SK-N-SH (cell line): ENCODE data around the gene WWC2. TPM values are rescaled to one million over a fixed set of nuclear protein-coding genes. Genes with fewer than 3 reads are reported as not detected.

Experiments used
- CTCF ChIA-PET: fragments of 300-600, 350-600 bp; formaldehyde crosslinking; extraction: SDS; loops from one replicate; lab custom pipeline; 2021; lab: Yijun Ruan, JAX
- POLR2A ChIA-PET: fragments of 350-600 bp; sonication (Branson Sonifier 250); formaldehyde crosslinking; extraction: SDS; loops from one replicate; lab custom pipeline; 2020; ENCODE audit warnings: antibody characterized with exemption, inconsistent platforms; lab: Yijun Ruan, JAX
- DNase-seq: peaks from one replicate; pipeline ENCODE4 v3.0.0; 2012
- H2AFZ ChIP-seq: fragments of 200-600 bp; sonication (generic); 2 replicates; pipeline ENCODE4 v1.8.1; 2016; ENCODE audit warnings: antibody characterized with exemption, mild to moderate bottlenecking, low read depth
- H3F3A ChIP-seq: fragments of 200-600 bp; sonication (generic); replicated peaks from 2 replicates; pipeline ENCODE3; 2016; ENCODE audit warnings: antibody characterized with exemption, mild to moderate bottlenecking; ENCODE audit not compliant: insufficient read depth
- H3K27ac ChIP-seq, 2 experiments: fragments of 200-500 bp in 1 of 2; fragments of 200-600 bp in 1 of 2; sonication (Bioruptor generic) in 1 of 2; sonication (generic), shearing (Covaris generic) in 1 of 2; 2 replicates each; pipeline versions ENCODE4 v1.5.1 to v1.6.1; 2014 to 2016; ENCODE audit warnings: low read depth in 2 of 2, inconsistent platforms in 1 of 2, low read length in 1 of 2, mild to moderate bottlenecking in 1 of 2, mixed read lengths in 1 of 2
- H3K27me3 ChIP-seq: fragments of 200-600 bp; sonication (generic), shearing (Covaris generic); 2 replicates; pipeline ENCODE4 v1.6.1; 2016; ENCODE audit warnings: mixed run types; ENCODE audit not compliant: insufficient read depth
- H3K36me3 ChIP-seq, 2 experiments: fragments of 200-500 bp in 1 of 2; fragments of 200-600 bp in 1 of 2; sonication (Bioruptor generic) in 1 of 2; sonication (generic) in 1 of 2; replicated peaks in 1 of 2; 2 replicates each; pipeline versions ENCODE3 to v1.5.1; 2014 to 2016; ENCODE audit warnings: low read length in 1 of 2, mild to moderate bottlenecking in 1 of 2; ENCODE audit not compliant: insufficient read depth in 2 of 2, control insufficient read depth in 1 of 2
- H3K4me1 ChIP-seq, 2 experiments: fragments of 200-500 bp in 1 of 2; fragments of 200-600 bp in 1 of 2; sonication (Bioruptor generic) in 1 of 2; sonication (generic), shearing (Covaris generic) in 1 of 2; 2 replicates each; pipeline versions ENCODE4 v1.5.1 to v1.6.1; 2014 to 2016; ENCODE audit warnings: low read depth in 1 of 2, low read length in 1 of 2, mixed run types in 1 of 2; ENCODE audit not compliant: insufficient read depth in 2 of 2, control insufficient read depth in 1 of 2
- H3K4me2 ChIP-seq: fragments of 200-600 bp; sonication (generic), shearing (Covaris generic); 2 replicates; pipeline ENCODE4 v1.6.1; 2017; ENCODE audit warnings: mixed run types
- H3K4me3 ChIP-seq, 2 experiments: fragments of 200-500 bp in 1 of 2; fragments of 200-600 bp in 1 of 2; sonication (Bioruptor generic) in 1 of 2; sonication (generic), shearing (Covaris generic) in 1 of 2; 2 replicates each; pipeline versions ENCODE4 v1.5.1 to v1.8.1; 2014 to 2016; ENCODE audit warnings: low read depth in 2 of 2, inconsistent platforms in 1 of 2, low read length in 1 of 2, mild to moderate bottlenecking in 1 of 2, mixed read lengths in 1 of 2, moderate library complexity in 1 of 2
- H3K79me2 ChIP-seq: fragments of 200-600 bp; sonication (generic); 2 replicates; pipeline ENCODE4 v1.8.1; 2017; ENCODE audit warnings: mild to moderate bottlenecking; ENCODE audit not compliant: insufficient read depth
- H3K9ac ChIP-seq: fragments of 200-600 bp; sonication (generic); 2 replicates; pipeline ENCODE4 v1.6.1; 2017; ENCODE audit warnings: mixed run types
- H3K9me2 ChIP-seq: fragments of 200-600 bp; sonication (generic); 2 replicates; pipeline ENCODE4 v1.6.1; 2017; ENCODE audit warnings: mixed run types
- H3K9me3 ChIP-seq: fragments of 200-600 bp; sonication (generic); 2 replicates; pipeline ENCODE4 v1.6.1; 2017; ENCODE audit warnings: mixed run types, mild to moderate bottlenecking, moderate library complexity
- H4K20me1 ChIP-seq: fragments of 200-600 bp; sonication (generic); 2 replicates; pipeline ENCODE4 v1.6.1; 2017; ENCODE audit warnings: mild to moderate bottlenecking, mixed run types; ENCODE audit not compliant: insufficient read depth
- CHD2 ChIP-seq: fragments of 150-350 bp; IDR thresholded peaks from 2 replicates; pipeline ENCODE4 v1.6.1; 2018; ENCODE audit warnings: low read length; ENCODE audit not compliant: partially characterized antibody
- CTCF ChIP-seq: fragments of 200-600 bp; sonication (generic); IDR thresholded peaks from 2 replicates; pipeline ENCODE4 v1.6.1; 2017; ENCODE audit warnings: antibody characterized with exemption, mild to moderate bottlenecking, moderate library complexity
- EZH2phosphoT487 ChIP-seq: fragments of 200-600 bp; sonication (generic); IDR thresholded peaks from 2 replicates; pipeline ENCODE4 v1.6.1; 2017; ENCODE audit warnings: low read depth, mixed run types, mild to moderate bottlenecking, antibody characterized with exemption, moderate library complexity, borderline replicate concordance
- FOXJ3 ChIP-seq: sonication (generic); formaldehyde crosslinking; IDR thresholded peaks from 2 replicates; pipeline ENCODE4 v1.5.1; 2020; ENCODE audit warnings: mild to moderate bottlenecking, missing genetic modification reagents
- FOXM1 ChIP-seq: IDR thresholded peaks from 2 replicates; pipeline ENCODE4 v1.4.0; 2012; ENCODE audit warnings: low read depth, mild to moderate bottlenecking
- GABPA ChIP-seq: IDR thresholded peaks from 2 replicates; pipeline ENCODE4 v1.4.0; 2012; ENCODE audit warnings: low read depth, mild to moderate bottlenecking
- GATA2 ChIP-seq: sonication (generic); formaldehyde crosslinking; IDR thresholded peaks from 2 replicates; pipeline ENCODE4 v1.5.0; 2020; ENCODE audit warnings: mild to moderate bottlenecking, missing genetic modification reagents
- NFIC ChIP-seq: IDR thresholded peaks from 2 replicates; pipeline ENCODE4 v1.4.0; 2012; ENCODE audit warnings: borderline replicate concordance
- PBX3 ChIP-seq: IDR thresholded peaks from 2 replicates; pipeline ENCODE4; 2012
- POLR2AphosphoS5 ChIP-seq: IDR thresholded peaks from 2 replicates; pipeline ENCODE4 v1.6.1; 2012; ENCODE audit warnings: low read depth, low read length
- RCOR1 ChIP-seq: fragments of 150-350 bp; IDR thresholded peaks from 2 replicates; pipeline ENCODE4 v1.6.1; 2017; ENCODE audit warnings: antibody characterized with exemption, low read length
- SMC3 ChIP-seq: IDR thresholded peaks from 2 replicates; pipeline ENCODE4 v1.6.1; 2012; ENCODE audit warnings: low read depth, low read length, improper control_type of control experiment
- TAF1 ChIP-seq: IDR thresholded peaks from 2 replicates; pipeline ENCODE4 v1.6.1; 2012; ENCODE audit warnings: low read depth, mild to moderate bottlenecking, low read length, moderate library complexity, borderline replicate concordance
- TCF12 ChIP-seq: IDR thresholded peaks from 2 replicates; pipeline ENCODE4 v1.4.0; 2012
- TEAD4 ChIP-seq: IDR thresholded peaks from 2 replicates; pipeline ENCODE4 v1.4.0; 2012; ENCODE audit warnings: mild to moderate bottlenecking, borderline replicate concordance; ENCODE audit not compliant: insufficient read depth
- YY1 ChIP-seq: IDR thresholded peaks from 2 replicates; pipeline ENCODE4 v1.4.0; 2012; ENCODE audit warnings: low read depth, mild to moderate bottlenecking
- WGBS: methylation state at CpG from one replicate; pipeline ENCODE4 v1.1.6; 2017; ENCODE audit warnings: low lambda C conversion rate; 5-methylcytosine and 5-hydroxymethylcytosine counted together
- polyA plus RNA-seq, 3 experiments: library from polyadenylated mRNA; depleted of rRNA; stranded (reverse); fragments of >200 nt; gene quantifications; 2 replicates each; pipeline ENCODE4 v1.2.3, GENCODE V29; 2012
- TF ChIP-seq, protein P1 (sequence below): IDR thresholded peaks from 2 replicates; pipeline ENCODE4 v1.4.0; 2012; ENCODE audit warnings: low read depth, borderline replicate concordance
- TF ChIP-seq, protein P2 (sequence below): IDR thresholded peaks from 2 replicates; pipeline ENCODE4 v1.4.0; 2012; ENCODE audit warnings: low read depth
- TF ChIP-seq, protein P3 (sequence below): fragments of 150-350 bp; IDR thresholded peaks from 2 replicates; pipeline ENCODE4 v1.6.1; 2016; ENCODE audit warnings: mild to moderate bottlenecking, low read depth, low read length

Gene WWC2
- polyA plus RNA-seq, 1 of the 3 experiments (the other 2 are of a cell fraction) = 18.4 TPM

GRCh38 chr4:183326853-183327252 is 227.8 kb downstream of the WWC2 start:
- no peaks in the 10 kb centered on the region for H4K20me1 ChIP-seq
- no peaks in the 10 kb centered on the region for H3K4me1 ChIP-seq
- H3K27me3 ChIP-seq = no peaks in the 10 kb centered on the region
- no peaks in the 10 kb centered on the region for H3K79me2 ChIP-seq
- no peak for DNase-seq
- no peak overlapping the region for H3K4me2 ChIP-seq
- 9% methylated on average over 1 of the region's 2 CpGs for WGBS
- H3K4me3 ChIP-seq = no peak overlapping the region
- H3K9me2 ChIP-seq = no peaks in the 10 kb centered on the region
- H3F3A ChIP-seq = no peaks in the 10 kb centered on the region
- CTCF ChIA-PET = no interaction called here
- no peaks in the 10 kb centered on the region for H3K9me3 ChIP-seq
- H3K36me3 ChIP-seq = no peaks in the 10 kb centered on the region
- POLR2A ChIA-PET = no interaction called here
- no peak overlapping the region for H3K27ac ChIP-seq
- no peak overlapping the region for H2AFZ ChIP-seq
- no peak overlapping the region for H3K9ac ChIP-seq
- TF ChIP-seq CTCF (no peak), YY1 (no peak), EZH2phosphoT487 (no peak), GATA2 (CRISPR knock-in tag) (no peak), PBX3 (no peak), NFIC (no peak), POLR2AphosphoS5 (no peak), TEAD4 (no peak), SMC3 (no peak), RCOR1 (no peak), TAF1 (no peak)
- TF ChIP-seq, protein P1, sequence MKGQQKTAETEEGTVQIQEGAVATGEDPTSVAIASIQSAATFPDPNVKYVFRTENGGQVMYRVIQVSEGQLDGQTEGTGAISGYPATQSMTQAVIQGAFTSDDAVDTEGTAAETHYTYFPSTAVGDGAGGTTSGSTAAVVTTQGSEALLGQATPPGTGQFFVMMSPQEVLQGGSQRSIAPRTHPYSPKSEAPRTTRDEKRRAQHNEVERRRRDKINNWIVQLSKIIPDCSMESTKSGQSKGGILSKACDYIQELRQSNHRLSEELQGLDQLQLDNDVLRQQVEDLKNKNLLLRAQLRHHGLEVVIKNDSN = no peak
- TF ChIP-seq, protein P2, sequence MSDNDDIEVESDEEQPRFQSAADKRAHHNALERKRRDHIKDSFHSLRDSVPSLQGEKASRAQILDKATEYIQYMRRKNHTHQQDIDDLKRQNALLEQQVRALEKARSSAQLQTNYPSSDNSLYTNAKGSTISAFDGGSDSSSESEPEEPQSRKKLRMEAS = no peak
- TF ChIP-seq, all 33 proteins: peak for 0

DNA sequence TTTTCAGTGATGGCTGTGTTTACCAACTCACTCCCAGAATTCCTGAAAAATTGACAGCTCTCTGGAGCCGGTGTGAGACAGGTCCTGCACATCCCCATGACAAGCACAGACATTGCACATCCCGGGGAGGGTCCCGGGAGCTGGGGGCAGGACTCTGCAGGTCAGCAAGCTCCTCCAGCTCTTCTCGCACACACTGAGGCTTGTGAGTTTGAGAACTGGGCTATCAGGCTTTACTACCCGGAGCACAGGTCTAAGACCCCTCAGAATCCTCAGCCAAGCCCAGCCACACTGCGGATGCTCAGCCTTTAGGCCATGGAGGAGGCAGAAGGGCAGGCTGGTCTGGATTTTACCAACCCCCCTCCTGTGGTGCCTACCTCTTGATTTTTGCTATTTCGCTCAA is 228.8 kb downstream of the WWC2 start:
- Histone ChIP-seq H3K79me2 (no peaks in the 10 kb centered on the region), H3K27me3 (no peaks in the 10 kb centered on the region), H3F3A (no peaks in the 10 kb centered on the region), H3K4me3 (no peak overlapping the region), H3K9ac (no peak overlapping the region), H3K4me2 (no peak overlapping the region), H4K20me1 (no peaks in the 10 kb centered on the region), H3K27ac (no peak overlapping the region), H2AFZ (no peak overlapping the region), H3K9me2 (no peaks in the 10 kb centered on the region), H3K4me1 (no peaks in the 10 kb centered on the region), H3K9me3 (no peaks in the 10 kb centered on the region), H3K36me3 (no peaks in the 10 kb centered on the region)
- no peak for DNase-seq
- CTCF ChIA-PET = interaction anchor here (1.4 kb wide), 1 partner anchor 66 kb away, joined by 4 read pairs; no protein-coding TSS in a partner anchor
- POLR2A ChIA-PET = no interaction called here
- 84% methylated on average over 5 of the region's 7 CpGs for WGBS
- TF ChIP-seq NFIC (no peak), FOXM1 (no peak), FOXJ3 (CRISPR knock-in tag) (no peak), CTCF (no peak), CHD2 (no peak), GABPA (no peak), TCF12 (no peak)
- TF ChIP-seq, protein P3, sequence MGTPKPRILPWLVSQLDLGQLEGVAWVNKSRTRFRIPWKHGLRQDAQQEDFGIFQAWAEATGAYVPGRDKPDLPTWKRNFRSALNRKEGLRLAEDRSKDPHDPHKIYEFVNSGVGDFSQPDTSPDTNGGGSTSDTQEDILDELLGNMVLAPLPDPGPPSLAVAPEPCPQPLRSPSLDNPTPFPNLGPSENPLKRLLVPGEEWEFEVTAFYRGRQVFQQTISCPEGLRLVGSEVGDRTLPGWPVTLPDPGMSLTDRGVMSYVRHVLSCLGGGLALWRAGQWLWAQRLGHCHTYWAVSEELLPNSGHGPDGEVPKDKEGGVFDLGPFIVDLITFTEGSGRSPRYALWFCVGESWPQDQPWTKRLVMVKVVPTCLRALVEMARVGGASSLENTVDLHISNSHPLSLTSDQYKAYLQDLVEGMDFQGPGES = no peak
- TF ChIP-seq, protein P1 = no peak
